ENCODE measurements around the gene DAAM2.

- TF ChIP-seq POLR2A (IDR thresholded peaks at IDR 0.05; ENCODE audit: low read length): no peak
- TF ChIP-seq GATA1 (IDR thresholded peaks at IDR 0.05; ENCODE audit: low read depth, low read length): no peak
These were observed 14.5 kb upstream of the DAAM2 start for GRCh38 chr6:39777661-39778060.
